Activated CD4-positive, alpha-beta memory T cell treated with anti-CD3 and anti-CD28 coated beads for 36 hours (primary cell): ENCODE data around the gene OR9G1. TPM values are rescaled to one million over a fixed set of nuclear protein-coding genes. Genes with fewer than 3 reads are reported as not detected.
"Not testable (repeated sequence)": the region's sequence is repeated elsewhere in the genome, so short reads cannot be mapped to it uniquely, and the experiment has no call there.

Experiments
- CTCF ChIA-PET: fragments of 350-600 bp; sonication (Branson Sonifier 250); formaldehyde crosslinking; loops from one replicate; lab custom pipeline; 2021; ENCODE audit warnings: antibody characterized with exemption, inconsistent platforms; lab: Charles Lee
- POLR2A ChIA-PET: fragments of 350-600 bp; sonication (Branson Sonifier 250); formaldehyde crosslinking; loops from one replicate; lab custom pipeline; 2021; ENCODE audit warnings: antibody characterized with exemption; lab: Charles Lee
- DNase-seq: peaks from one replicate; pipeline ENCODE4 v3.0.0-alpha.2; 2020
- H3K27ac Mint-ChIP-seq: one replicate; pipeline ENCODE4 v1.8.0; 2021; ENCODE audit warnings: mixed read lengths
- H3K27me3 Mint-ChIP-seq: one replicate; pipeline ENCODE4 v1.8.0; 2021; ENCODE audit warnings: mixed read lengths
- H3K36me3 Mint-ChIP-seq: one replicate; pipeline ENCODE4 v1.8.0; 2021; ENCODE audit warnings: mixed read lengths
- H3K4me1 Mint-ChIP-seq: one replicate; pipeline ENCODE4 v1.8.0; 2021; ENCODE audit warnings: low read depth, mixed read lengths
- H3K4me3 Mint-ChIP-seq: one replicate; pipeline ENCODE4 v1.8.0; 2021; ENCODE audit warnings: mild to moderate bottlenecking, mixed read lengths
- H3K9me3 Mint-ChIP-seq: one replicate; pipeline ENCODE4 v1.8.0; 2021; ENCODE audit warnings: mixed read lengths
- intact Hi-C: fragments of 100-400 bp; cut with micrococcal nuclease; formaldehyde crosslinking; loops from one replicate; pipeline ENCODE4 v1.15.1; 2023
- total RNA-seq, 2 experiments: library from RNA; stranded (reverse); gene quantifications; one replicate each; pipeline ENCODE4 v1.2.3, GENCODE V29; 2021

OR9G1 gene, protein sequence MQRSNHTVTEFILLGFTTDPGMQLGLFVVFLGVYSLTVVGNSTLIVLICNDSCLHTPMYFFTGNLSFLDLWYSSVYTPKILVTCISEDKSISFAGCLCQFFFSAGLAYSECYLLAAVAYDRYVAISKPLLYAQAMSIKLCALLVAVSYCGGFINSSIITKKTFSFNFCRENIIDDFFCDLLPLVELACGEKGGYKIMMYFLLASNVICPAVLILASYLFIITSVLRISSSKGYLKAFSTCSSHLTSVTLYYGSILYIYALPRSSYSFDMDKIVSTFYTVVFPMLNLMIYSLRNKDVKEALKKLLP
- not detected for total RNA-seq

DNA sequence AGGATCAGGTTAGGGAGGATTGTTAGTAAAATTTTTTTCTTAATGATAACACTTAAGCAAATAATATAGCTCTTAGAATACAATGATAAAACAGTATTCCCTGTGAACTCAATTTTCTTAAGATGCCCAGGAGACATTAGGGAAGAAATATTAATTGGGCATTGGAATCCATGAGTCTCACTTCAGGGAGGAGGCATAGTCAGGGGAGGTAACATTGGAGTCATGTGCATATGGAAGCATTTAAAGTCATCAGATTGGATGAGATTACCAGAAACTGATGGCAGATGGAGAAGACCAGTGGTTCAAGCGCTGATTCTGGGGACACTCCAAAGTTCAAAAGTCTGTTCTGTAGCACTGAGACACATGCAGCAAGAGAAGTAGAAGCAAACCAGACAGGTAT is at the start of gene OR9G1:
Gene OR9G1, plus strand, starts transcription at position 301 of the 400 bp plus-strand sequence. CDS start 1,293 bp downstream, outside the sequence.
- Mint-ChIP-seq H3K4me1 (no peaks in the 10 kb centered on the region), H3K9me3 (no peaks in the 10 kb centered on the region), H3K27me3 (no peaks in the 10 kb centered on the region), H3K27ac (no peak within 1 kb of the TSS), H3K4me3 (no peak within 1 kb of the TSS), H3K36me3 (no peaks in the 10 kb centered on the region)
- DNase-seq, result no peak
- POLR2A ChIA-PET, result no interaction called here
- CTCF ChIA-PET, result no interaction called here
- intact Hi-C loops, result no loop called here

DNA sequence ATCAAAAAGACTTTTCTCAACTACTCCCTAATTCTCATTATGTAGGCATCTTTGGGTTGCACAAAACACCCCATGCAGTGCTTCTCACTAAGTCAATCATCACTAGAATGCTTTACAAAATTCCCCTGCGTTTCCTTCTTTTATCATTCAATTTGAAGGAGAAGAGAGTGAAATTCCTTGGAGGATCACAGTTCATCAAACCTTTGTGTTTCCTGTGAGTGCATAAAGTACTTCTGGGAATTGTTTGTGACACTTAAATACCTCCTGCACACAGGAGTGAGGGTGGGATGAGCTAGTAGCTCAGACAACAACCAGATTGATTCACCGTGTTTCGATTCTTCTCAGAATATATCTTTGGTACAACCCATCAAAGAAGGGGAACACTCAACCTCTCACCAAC is 39.1 kb upstream of the OR9G1 start:
- no peak overlapping the region for H3K27ac Mint-ChIP-seq
- H3K27me3 Mint-ChIP-seq, result no peaks in the 10 kb centered on the region
- H3K9me3 Mint-ChIP-seq, result peaks cover 14% of the 10 kb centered on the region
- no peaks in the 10 kb centered on the region for H3K4me1 Mint-ChIP-seq
- CTCF ChIA-PET, result no interaction called here
- intact Hi-C loops, result no loop called here
- DNase-seq, result no peak
- no peak overlapping the region for H3K4me3 Mint-ChIP-seq
- no peaks in the 10 kb centered on the region for H3K36me3 Mint-ChIP-seq
- POLR2A ChIA-PET, result no interaction called here

DNA sequence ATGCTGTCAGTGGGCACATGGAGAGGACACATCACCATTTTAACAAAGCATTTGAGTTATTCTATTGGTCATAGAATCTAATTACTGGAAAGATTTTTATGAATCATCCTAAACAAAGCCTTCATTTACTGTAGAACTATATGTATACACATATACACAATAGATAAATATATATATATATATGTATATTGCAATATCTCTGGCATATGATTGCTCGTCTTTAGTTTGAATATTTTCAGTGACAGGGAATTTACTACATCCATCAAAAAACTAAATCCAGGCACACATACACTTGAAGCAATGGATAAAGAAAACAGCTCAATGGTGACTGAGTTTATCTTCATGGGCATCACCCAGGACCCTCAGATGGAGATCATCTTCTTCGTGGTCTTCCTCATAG is 35.5 kb upstream of the OR9G1 start, which contains the start of gene OR5AR1:
Gene OR5AR1, plus strand, starts transcription at position 301 of the 400 bp plus-strand sequence. Its CDS starts 0 bp downstream, at position 301.
- ChIA-PET CTCF (no interaction called here), POLR2A (no interaction called here)
- Mint-ChIP-seq H3K27me3 (no peaks in the 10 kb centered on the region), H3K4me1 (no peaks in the 10 kb centered on the region), H3K27ac (no peak within 1 kb of the TSS), H3K36me3 (no peaks in the 10 kb centered on the region), H3K9me3 (peaks cover 9% of the 10 kb centered on the region), H3K4me3 (no peak within 1 kb of the TSS)
- intact Hi-C loops, result no loop called here
- DNase-seq, result no peak

DNA sequence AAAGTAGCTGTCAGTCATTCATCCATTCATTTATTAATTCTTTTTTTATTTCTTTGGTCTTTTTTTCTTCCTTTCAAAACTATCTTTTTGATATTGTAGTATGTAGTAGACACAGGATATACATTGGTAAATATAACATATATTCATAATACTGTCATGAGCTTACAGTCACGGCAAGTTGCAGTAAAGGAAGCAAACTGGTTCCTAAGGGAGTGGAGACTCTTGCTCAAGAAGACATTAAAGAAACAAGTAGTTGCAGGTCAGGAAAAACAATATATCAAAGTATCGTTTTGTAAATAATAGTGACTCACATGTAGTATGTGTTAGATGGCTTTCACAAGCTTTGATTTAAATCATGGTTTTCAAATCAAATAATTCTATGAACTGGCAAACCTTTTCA is 27.9 kb upstream of the OR9G1 start:
- H3K36me3 Mint-ChIP-seq, result no peaks in the 10 kb centered on the region
- peaks cover 12% of the 10 kb centered on the region for H3K9me3 Mint-ChIP-seq
- no peak overlapping the region for H3K27ac Mint-ChIP-seq
- intact Hi-C loops, result no loop called here
- CTCF ChIA-PET, result no interaction called here
- H3K27me3 Mint-ChIP-seq, result no peaks in the 10 kb centered on the region
- no peak overlapping the region for H3K4me3 Mint-ChIP-seq
- no peak for DNase-seq
- H3K4me1 Mint-ChIP-seq, result no peaks in the 10 kb centered on the region
- POLR2A ChIA-PET, result no interaction called here

DNA sequence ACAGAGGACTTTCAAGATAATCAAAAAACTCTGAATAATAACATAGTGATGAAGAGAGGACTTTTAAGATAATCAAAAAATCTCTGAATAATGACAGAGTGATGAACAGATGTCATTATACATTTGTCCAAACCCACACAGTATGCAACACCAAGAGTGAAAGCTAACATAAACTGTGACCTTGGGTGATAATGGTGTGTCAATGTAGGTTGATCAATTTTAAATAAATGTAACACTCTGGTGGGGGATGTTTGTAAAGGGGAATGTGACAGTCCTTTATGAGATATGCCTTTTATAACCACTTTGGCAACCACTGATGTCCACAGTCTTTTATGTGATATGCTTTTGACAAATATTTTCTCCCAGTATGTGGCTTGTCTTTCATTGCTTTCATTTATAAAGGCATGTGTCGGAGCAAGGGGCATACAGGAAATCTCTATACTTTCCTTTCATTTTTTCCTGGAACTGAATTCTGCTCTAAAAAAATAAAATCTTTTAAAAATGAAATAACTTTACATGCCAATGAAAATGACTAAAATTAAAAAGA is 10.3 kb upstream of the OR9G1 start:
- POLR2A ChIA-PET, result no interaction called here
- H3K27me3 Mint-ChIP-seq, result no peaks in the 10 kb centered on the region
- DNase-seq, result no peak
- intact Hi-C loops, result no loop called here
- no peak overlapping the region for H3K4me3 Mint-ChIP-seq
- H3K27ac Mint-ChIP-seq, result no peak overlapping the region
- H3K9me3 Mint-ChIP-seq, result peaks cover 8% of the 10 kb centered on the region
- CTCF ChIA-PET, result no interaction called here
- H3K4me1 Mint-ChIP-seq, result no peaks in the 10 kb centered on the region
- no peaks in the 10 kb centered on the region for H3K36me3 Mint-ChIP-seq

DNA sequence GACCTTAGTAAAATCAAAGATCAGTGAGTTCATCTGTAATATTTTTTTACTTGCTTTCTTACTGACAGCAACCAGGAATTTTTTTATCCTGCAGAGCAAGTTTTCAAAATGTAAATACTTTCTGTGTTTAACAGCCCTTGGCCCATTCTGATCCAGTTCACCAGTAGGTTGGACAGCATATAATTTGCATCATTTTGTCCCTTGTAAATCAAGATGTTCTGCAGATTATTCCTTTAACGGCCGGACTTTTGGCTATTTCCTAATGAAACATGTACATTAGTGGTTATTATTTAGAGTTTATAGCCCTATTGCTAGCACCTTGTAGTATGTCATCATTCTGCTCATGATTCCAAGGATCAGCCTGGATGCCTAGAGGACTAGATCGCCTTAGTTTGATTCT is 7.7 kb upstream of the OR9G1 start:
- CTCF ChIA-PET, H3K9me3 Mint-ChIP-seq, DNase-seq, H3K36me3 Mint-ChIP-seq, POLR2A ChIA-PET, intact Hi-C loops, H3K4me1 Mint-ChIP-seq, H3K27me3 Mint-ChIP-seq, H3K27ac Mint-ChIP-seq, H3K4me3 Mint-ChIP-seq: not testable (repeated sequence)

DNA sequence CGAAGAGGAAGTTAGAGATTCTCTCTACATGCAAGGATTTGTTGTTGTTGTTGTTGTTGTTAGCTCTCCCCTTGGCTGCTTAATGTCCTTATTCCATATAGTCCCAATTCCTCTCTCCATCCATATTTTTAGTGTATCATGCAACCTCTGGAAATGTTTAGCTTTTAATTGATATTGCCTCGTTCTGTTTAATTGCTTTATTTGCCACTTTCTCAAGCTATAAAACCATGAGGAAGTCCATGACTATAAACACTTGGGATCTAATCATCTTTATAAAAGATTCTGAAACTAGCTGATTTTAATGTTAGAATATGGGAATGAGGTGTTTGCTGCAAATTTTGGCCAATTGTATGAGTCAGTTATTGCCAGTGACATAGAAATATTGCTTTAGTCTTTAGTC is 5.5 kb upstream of the OR9G1 start:
- no peak overlapping the region for H3K27ac Mint-ChIP-seq

DNA sequence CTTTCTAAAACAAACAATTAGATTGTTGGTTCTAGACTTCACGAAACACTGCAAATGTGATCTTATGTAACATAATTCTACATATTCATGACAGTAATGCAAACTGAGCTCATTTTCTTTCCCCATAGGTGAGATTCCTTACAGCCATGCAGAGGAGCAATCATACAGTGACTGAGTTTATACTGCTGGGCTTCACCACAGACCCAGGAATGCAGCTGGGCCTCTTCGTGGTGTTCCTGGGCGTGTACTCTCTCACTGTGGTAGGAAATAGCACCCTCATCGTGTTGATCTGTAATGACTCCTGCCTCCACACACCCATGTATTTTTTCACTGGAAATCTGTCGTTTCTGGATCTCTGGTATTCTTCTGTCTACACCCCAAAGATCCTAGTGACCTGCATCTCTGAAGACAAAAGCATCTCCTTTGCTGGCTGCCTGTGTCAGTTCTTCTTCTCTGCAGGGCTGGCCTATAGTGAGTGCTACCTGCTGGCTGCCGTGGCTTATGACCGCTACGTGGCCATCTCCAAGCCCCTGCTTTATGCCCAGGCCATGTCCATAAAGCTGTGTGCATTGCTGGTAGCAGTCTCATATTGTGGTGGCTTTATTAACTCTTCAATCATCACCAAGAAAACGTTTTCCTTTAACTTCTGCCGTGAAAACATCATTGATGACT is 1.5 kb downstream of the OR9G1 start:
- DNase-seq, result no peak
- CTCF ChIA-PET, result no interaction called here
- Mint-ChIP-seq H3K9me3 (no peaks in the 10 kb centered on the region), H3K4me1 (no peaks in the 10 kb centered on the region), H3K27me3 (no peaks in the 10 kb centered on the region), H3K4me3 (no peak overlapping the region), H3K27ac (no peak overlapping the region), H3K36me3 (no peaks in the 10 kb centered on the region)
- intact Hi-C loops, result no loop called here
- POLR2A ChIA-PET, result no interaction called here

More for the DNA sequence above, 5.5 kb upstream of the OR9G1 start:
- Mint-ChIP-seq H3K4me1 (no peaks in the 10 kb centered on the region), H3K27me3 (no peaks in the 10 kb centered on the region), H3K36me3 (no peaks in the 10 kb centered on the region), H3K9me3 (no peaks in the 10 kb centered on the region), H3K4me3 (no peak overlapping the region)
- ChIA-PET CTCF (no interaction called here), POLR2A (no interaction called here)
- DNase-seq, result no peak
- intact Hi-C loops, result no loop called here

DNA sequence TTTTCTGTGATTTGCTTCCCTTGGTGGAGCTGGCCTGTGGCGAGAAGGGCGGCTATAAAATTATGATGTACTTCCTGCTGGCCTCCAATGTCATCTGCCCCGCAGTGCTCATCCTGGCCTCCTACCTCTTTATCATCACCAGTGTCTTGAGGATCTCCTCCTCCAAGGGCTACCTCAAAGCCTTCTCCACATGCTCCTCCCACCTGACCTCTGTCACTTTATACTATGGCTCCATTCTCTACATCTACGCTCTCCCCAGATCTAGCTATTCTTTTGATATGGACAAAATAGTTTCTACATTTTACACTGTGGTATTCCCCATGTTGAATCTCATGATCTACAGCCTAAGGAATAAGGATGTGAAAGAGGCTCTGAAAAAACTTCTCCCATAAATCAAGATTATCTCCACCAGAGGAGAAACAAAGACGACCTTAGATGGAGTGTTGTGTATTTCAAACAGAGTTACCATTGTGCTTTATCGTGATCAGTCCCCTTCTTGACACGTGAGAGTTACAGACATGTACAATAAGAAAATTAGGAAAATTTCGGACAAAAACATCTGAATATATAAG is 2.1 kb downstream of the OR9G1 start:
- Mint-ChIP-seq H3K4me3 (no peak overlapping the region), H3K9me3 (peaks cover 5% of the 10 kb centered on the region), H3K36me3 (no peaks in the 10 kb centered on the region), H3K4me1 (no peaks in the 10 kb centered on the region), H3K27ac (no peak overlapping the region), H3K27me3 (no peaks in the 10 kb centered on the region)
- no peak for DNase-seq
- intact Hi-C loops, result no loop called here
- ChIA-PET POLR2A (no interaction called here), CTCF (no interaction called here)

DNA sequence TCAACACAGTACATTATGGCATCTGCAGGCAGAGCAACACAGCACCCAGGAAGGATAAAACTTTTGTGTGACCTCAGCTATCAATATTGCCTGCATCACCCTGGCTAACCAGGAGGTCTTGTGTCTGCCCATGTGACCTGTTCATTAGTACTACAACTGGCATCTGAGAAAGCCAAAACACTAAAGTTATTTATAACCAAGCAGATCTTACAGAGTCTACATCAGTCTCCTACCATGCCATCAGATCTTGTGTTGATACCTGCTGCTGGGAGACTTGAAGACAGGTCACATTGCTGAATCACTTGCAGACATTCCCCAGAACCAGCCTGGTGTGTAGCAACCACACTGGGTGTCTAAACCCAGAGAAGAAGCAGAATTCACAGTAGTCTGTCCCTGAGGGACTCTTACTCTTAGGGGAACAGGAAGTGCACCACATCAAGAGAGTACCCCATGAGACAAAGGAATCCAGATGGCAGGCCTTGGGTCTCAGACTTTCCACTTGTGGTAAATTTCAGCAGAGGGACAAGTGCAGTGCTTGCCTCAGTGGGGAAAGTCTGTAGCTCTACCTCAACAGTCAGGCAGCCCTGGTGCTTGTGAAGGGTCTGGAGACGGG is 7.0 kb downstream of the OR9G1 start:
- Mint-ChIP-seq H3K36me3 (no peaks in the 10 kb centered on the region), H3K4me1 (no peaks in the 10 kb centered on the region), H3K27me3 (no peaks in the 10 kb centered on the region), H3K4me3 (no peak overlapping the region), H3K27ac (no peak overlapping the region), H3K9me3 (peaks cover 25% of the 10 kb centered on the region)
- no peak for DNase-seq
- ChIA-PET CTCF (no interaction called here), POLR2A (no interaction called here)
- intact Hi-C loops, result no loop called here

DNA sequence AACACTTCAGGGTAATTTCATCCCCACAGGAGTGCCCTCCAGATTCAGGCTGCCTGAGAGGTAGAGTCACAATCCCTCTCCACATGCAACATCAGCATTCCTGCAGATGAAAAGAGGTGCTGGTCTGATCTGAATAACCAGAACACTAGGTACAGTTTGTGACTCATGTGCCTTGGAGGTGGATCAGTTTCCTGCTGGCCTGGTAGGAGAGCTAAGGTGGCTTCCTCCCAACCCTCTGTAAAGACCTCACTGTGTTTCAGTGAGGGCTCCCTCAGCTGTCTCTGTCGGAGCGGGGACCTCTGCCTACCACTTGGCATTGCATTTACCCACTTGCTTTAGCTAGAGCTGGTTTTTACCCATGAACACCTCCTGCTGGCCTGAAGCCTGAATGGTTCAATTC is 7.6 kb downstream of the OR9G1 start:
- no peaks in the 10 kb centered on the region for H3K4me1 Mint-ChIP-seq
- ChIA-PET CTCF (no interaction called here), POLR2A (no interaction called here)
- no peaks in the 10 kb centered on the region for H3K36me3 Mint-ChIP-seq
- peaks cover 28% of the 10 kb centered on the region for H3K9me3 Mint-ChIP-seq
- no peak overlapping the region for H3K4me3 Mint-ChIP-seq
- intact Hi-C loops, result no loop called here
- H3K27me3 Mint-ChIP-seq, result no peaks in the 10 kb centered on the region
- DNase-seq, result no peak
- H3K27ac Mint-ChIP-seq, result no peak overlapping the region

DNA sequence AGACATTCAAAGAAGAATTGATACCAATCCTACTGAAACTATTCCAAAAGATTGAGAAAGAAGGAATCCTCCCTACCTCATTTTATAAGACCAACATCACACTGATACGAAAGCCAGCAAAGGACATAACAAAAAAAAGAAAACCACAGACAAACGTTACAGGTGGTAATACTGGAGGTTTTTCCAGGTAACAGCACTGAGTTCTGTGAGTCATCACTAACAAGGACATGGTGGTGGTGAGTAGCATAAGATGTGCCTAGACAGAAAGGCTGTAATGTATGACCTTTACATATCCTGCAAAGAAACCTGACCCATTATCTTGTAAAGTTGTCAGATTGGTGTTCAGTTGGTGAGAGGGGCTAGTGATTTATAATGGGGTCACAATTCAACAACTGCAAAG is 15.3 kb downstream of the OR9G1 start:
- POLR2A ChIA-PET, result no interaction called here
- intact Hi-C loops, result no loop called here

More for the DNA sequence above, 15.3 kb downstream of the OR9G1 start:
- Mint-ChIP-seq H3K4me1 (no peaks in the 10 kb centered on the region), H3K27ac (no peak overlapping the region), H3K36me3 (no peaks in the 10 kb centered on the region), H3K27me3 (no peaks in the 10 kb centered on the region), H3K9me3 (peaks cover 32% of the 10 kb centered on the region), H3K4me3 (no peak overlapping the region)
- CTCF ChIA-PET, result no interaction called here
- DNase-seq, result no peak
